ENCODE results near the gene WDR90. TPM values are rescaled to one million over a fixed set of nuclear protein-coding genes. Genes with fewer than 3 reads are reported as not detected.

WDR90 gene
- total RNA-seq, 4 donors from 2014 or later: 26.9 to 83.7 (median 54.1) TPM

- peak overlapping the region; percentile 22 to 87 (median 66) for H3K27ac ChIP-seq
- H3K9me3 ChIP-seq: no peaks in the 10 kb centered on the region
- H3K4me3 ChIP-seq: no peak overlapping the region
- DNase-seq (ENCODE audit: low spot score in 2 of 2): no peak
- H3K4me1 ChIP-seq: peaks cover 0 to 46% (median 25%) of the 10 kb centered on the region in 4 donors
- TF ChIP-seq POLR2A (IDR thresholded peaks at IDR 0.05) (no peak), EP300 (IDR thresholded peaks at IDR 0.05) (no peak)
- TF ChIP-seq, protein P1, sequence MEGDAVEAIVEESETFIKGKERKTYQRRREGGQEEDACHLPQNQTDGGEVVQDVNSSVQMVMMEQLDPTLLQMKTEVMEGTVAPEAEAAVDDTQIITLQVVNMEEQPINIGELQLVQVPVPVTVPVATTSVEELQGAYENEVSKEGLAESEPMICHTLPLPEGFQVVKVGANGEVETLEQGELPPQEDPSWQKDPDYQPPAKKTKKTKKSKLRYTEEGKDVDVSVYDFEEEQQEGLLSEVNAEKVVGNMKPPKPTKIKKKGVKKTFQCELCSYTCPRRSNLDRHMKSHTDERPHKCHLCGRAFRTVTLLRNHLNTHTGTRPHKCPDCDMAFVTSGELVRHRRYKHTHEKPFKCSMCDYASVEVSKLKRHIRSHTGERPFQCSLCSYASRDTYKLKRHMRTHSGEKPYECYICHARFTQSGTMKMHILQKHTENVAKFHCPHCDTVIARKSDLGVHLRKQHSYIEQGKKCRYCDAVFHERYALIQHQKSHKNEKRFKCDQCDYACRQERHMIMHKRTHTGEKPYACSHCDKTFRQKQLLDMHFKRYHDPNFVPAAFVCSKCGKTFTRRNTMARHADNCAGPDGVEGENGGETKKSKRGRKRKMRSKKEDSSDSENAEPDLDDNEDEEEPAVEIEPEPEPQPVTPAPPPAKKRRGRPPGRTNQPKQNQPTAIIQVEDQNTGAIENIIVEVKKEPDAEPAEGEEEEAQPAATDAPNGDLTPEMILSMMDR (IDR thresholded peaks at IDR 0.05): no peak
- WGBS, 2 donors: 53 to 56% methylated on average over 14 to 20 of the region's 29 CpGs
- no peaks in the 10 kb centered on the region for H3K27me3 ChIP-seq
- H3K36me3 ChIP-seq: peaks cover 3 to 65% (median 4%) of the 10 kb centered on the region in 3 donors
These were observed 19.9 kb upstream of the WDR90 start for GRCh38 chr16:629185-629832.

DNA sequence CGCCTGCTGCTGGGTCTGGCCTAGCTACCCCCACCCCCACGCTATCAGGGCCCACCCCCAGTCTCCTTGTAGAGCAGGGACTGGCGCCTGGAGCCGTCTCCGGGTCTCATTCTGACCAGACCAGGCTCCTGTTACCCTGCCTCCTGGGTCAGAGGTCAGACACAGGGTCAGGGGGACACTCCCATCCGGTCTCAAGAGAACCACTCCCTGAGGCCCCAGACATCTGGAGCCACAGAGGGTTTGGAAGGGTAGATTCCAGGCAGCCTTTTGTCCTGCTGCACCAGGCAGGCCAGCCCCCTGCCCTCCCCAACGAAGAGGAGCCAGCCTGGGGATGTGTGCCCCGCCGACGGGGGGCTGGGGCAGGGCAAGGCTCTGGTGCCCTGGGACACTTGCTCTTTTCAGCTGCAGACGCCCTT lies 19.3 kb upstream of the WDR90 start:
- no peak for TF ChIP-seq EP300 (IDR thresholded peaks at IDR 0.05)
- Histone ChIP-seq H3K27ac (peak overlapping the region in 3 of 4 donors; percentile 56 to 87 (median 76)), H3K4me1 (peaks cover 0 to 52% (median 27%) of the 10 kb centered on the region in 4 donors), H3K36me3 (peaks cover 3 to 69% (median 4%) of the 10 kb centered on the region in 3 donors), H3K9me3 (no peaks in the 10 kb centered on the region), H3K4me3 (no peak overlapping the region), H3K27me3 (no peaks in the 10 kb centered on the region)
- no peak for DNase-seq (ENCODE audit: low spot score in 2 of 2)
- 15 to 19% methylated on average over 4 to 7 of the region's 11 CpGs for WGBS, 2 donors

DNA sequence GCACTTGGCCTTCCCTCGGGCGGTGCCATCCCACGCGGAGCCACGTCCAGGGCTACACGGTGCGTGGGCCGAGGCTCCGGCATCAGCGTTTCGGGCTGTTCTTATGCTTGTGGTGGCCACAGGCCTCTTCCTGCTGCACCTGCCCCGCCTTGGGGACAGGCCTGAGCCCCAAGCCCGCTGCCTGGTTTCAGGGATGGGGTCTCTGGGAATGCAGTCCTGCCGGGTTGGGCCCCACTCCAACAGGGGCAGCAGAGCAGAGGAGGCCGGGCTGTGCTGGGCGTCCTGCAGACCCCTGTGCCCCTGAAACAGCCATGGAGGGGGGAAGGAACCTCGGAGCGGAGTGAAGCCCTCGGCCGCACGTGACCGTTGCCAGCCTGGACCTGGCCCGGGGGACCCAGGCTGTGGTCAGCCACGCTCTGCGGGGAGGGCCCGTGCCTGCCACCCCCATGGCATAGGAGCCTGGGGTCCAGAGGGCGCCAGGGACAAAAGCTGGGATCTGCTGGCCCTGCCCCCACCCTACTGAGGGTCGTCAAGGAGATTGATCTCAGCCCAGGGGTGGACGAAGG lies 18.8 kb upstream of the WDR90 start:
- TF ChIP-seq EP300 (IDR thresholded peaks at IDR 0.05) (peak in 1 of 2 donors; percentile 61), POLR2A (IDR thresholded peaks at IDR 0.05) (no peak)
- TF ChIP-seq, protein P1 (IDR thresholded peaks at IDR 0.05): no peak
- Histone ChIP-seq H3K36me3 (peaks cover 3 to 65% (median 4%) of the 10 kb centered on the region in 3 donors), H3K27ac (peak overlapping the region in 3 of 4 donors; percentile 56 to 87 (median 76)), H3K4me1 (peaks cover 0 to 57% (median 32%) of the 10 kb centered on the region in 4 donors), H3K9me3 (no peaks in the 10 kb centered on the region), H3K4me3 (no peak overlapping the region), H3K27me3 (no peaks in the 10 kb centered on the region)
- 17 to 30% methylated on average over 19 to 20 of the region's 29 CpGs for WGBS, 2 donors
- DNase-seq (ENCODE audit: low spot score in 2 of 2): no peak

DNA sequence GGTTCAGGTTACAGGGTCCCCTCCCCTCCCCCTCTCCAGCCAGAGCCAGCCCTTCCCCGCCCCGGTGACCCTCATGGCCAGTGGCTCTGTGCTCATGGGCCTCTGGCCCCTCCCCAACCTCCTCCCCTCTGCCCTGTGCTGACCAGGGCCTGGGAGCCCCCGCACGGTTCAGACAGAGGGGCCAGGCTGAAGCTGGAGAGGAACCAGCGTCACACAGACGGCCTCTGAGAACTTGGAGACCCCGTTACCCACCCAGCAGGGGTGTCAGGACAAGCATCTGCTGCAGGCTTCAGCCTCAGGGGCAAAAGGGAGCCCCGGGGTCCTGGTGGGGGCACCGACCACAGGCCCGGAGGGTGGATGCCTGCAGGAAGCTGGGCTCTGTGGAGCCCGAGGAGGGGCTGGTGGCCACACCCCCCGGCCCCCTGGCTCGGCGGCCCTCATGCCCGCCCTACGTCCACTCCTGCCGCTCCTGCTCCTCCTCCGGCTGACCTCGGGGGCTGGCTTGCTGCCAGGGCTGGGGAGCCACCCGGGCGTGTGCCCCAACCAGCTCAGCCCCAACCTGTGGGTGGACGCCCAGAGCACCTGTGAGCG lies 18.3 kb upstream of the WDR90 start, which contains the start of gene WFIKKN1:
WFIKKN1 (plus strand) TSS at position 171 of the 591 bp plus-strand sequence; CDS start at position 440, 269 bp downstream.
- Histone ChIP-seq H3K4me3 (no peak within 1 kb of the TSS), H3K9me3 (no peaks in the 10 kb centered on the region), H3K27ac (peak within 1 kb of the TSS in 3 of 4 donors; percentile 56 to 87 (median 76)), H3K36me3 (peaks cover 3 to 59% (median 4%) of the 10 kb centered on the region in 3 donors), H3K27me3 (no peaks in the 10 kb centered on the region), H3K4me1 (peaks cover 0 to 62% (median 34%) of the 10 kb centered on the region in 4 donors)
- WGBS, 2 donors: 0 to 6% methylated on average over 8 to 13 of the region's 23 CpGs
- TF ChIP-seq, protein P1 (IDR thresholded peaks at IDR 0.05): no peak
- TF ChIP-seq EP300 (IDR thresholded peaks at IDR 0.05) (no peak), POLR2A (IDR thresholded peaks at IDR 0.05) (no peak)
- no peak for DNase-seq (ENCODE audit: low spot score in 2 of 2)

DNA sequence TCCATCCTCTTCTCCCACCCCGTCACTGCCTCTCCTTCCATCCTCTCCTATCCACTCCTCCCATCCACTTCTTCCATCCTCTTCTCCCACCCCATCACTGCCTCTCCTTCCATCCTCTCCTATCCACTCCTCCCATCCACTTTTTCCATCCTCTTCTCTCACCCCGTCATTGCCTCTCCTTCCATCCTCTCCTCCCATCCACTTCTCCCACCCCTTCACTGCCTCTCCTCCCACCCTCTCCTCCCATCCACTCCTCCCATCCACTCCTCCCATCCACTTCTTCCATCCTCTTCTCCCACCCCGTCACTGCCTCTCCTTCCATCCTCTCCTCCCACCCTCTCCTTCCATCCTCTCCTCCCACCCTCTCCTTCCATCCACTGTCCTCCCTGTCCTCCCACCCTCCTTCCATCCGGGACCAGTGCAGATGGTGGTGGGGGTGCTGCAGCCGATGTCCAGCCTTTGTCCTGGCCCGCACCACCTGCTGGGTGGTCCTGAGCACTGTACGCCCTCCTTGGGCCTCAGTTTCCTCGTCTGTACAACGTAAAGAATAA lies 17.3 kb upstream of the WDR90 start:
- 28 to 44% methylated on average over 6 to 9 of the region's 9 CpGs for WGBS, 2 donors
- no peak overlapping the region for H3K27ac ChIP-seq
- no peak for TF ChIP-seq POLR2A (IDR thresholded peaks at IDR 0.05)
- TF ChIP-seq EP300 (IDR thresholded peaks at IDR 0.05): no peak
- TF ChIP-seq, protein P1 (IDR thresholded peaks at IDR 0.05): no peak
- DNase-seq (ENCODE audit: low spot score in 2 of 2): no peak
- no peak overlapping the region for H3K4me3 ChIP-seq
- H3K9me3 ChIP-seq: no peaks in the 10 kb centered on the region
- H3K27me3 ChIP-seq: no peaks in the 10 kb centered on the region
- peaks cover 0 to 62% (median 34%) of the 10 kb centered on the region in 4 donors for H3K4me1 ChIP-seq
- H3K36me3 ChIP-seq: peaks cover 0 to 49% (median 4%) of the 10 kb centered on the region in 3 donors
